ENCODE data around the gene OR52A5. TPM values are rescaled to one million over a fixed set of nuclear protein-coding genes. Genes with fewer than 3 reads are reported as not detected.

The OR52A5 gene
- not detected in 2 replicates for polyA plus RNA-seq (2012; rRNA removed)
- polyA plus RNA-seq (2012; cell fraction: cytosol; rRNA removed), result not detected in 2 replicates
- not detected in 2 replicates for polyA plus RNA-seq (2012; cell fraction: nucleus; rRNA removed)

- Histone ChIP-seq H3K79me2 (ENCODE audit: insufficient read depth) (no peaks in the 10 kb centered on the region), H3K36me3 (replicated peaks in 1 of 2; ENCODE audit: control insufficient read depth in 1 of 2, insufficient read depth in 2 of 2, low read length in 1 of 2) (no peaks in the 10 kb centered on the region), H3F3A (replicated peaks; ENCODE audit: insufficient read depth) (no peaks in the 10 kb centered on the region), H2AFZ (ENCODE audit: low read depth) (no peak within 1 kb of the TSS), H3K9ac (no peak within 1 kb of the TSS), H3K27me3 (ENCODE audit: insufficient read depth) (no peaks in the 10 kb centered on the region), H3K9me3 (no peaks in the 10 kb centered on the region), H3K4me2 (no peak within 1 kb of the TSS), H3K4me1 (ENCODE audit: control insufficient read depth in 1 of 2, insufficient read depth in 2 of 2, low read depth in 1 of 2, low read length in 1 of 2) (no peaks in the 10 kb centered on the region), H4K20me1 (ENCODE audit: insufficient read depth) (no peaks in the 10 kb centered on the region), H3K4me3 (ENCODE audit: low read depth in 2 of 2, low read length in 1 of 2) (no peak within 1 kb of the TSS), H3K9me2 (no peaks in the 10 kb centered on the region), H3K27ac (ENCODE audit: low read depth in 2 of 2, low read length in 1 of 2) (no peak within 1 kb of the TSS)
- ChIA-PET CTCF (no interaction called here), POLR2A (no interaction called here)
- DNase-seq, result no peak
- TF ChIP-seq, protein P1, sequence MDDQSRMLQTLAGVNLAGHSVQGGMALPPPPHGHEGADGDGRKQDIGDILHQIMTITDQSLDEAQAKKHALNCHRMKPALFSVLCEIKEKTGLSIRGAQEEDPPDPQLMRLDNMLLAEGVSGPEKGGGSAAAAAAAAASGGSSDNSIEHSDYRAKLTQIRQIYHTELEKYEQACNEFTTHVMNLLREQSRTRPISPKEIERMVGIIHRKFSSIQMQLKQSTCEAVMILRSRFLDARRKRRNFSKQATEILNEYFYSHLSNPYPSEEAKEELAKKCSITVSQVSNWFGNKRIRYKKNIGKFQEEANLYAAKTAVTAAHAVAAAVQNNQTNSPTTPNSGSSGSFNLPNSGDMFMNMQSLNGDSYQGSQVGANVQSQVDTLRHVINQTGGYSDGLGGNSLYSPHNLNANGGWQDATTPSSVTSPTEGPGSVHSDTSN (IDR thresholded peaks at IDR 0.05), result no peak
- TF ChIP-seq GABPA (IDR thresholded peaks at IDR 0.05; ENCODE audit: low read depth), result no peak
- no peak for TF ChIP-seq NRF1 (IDR thresholded peaks at IDR 0.05; ENCODE audit: low read depth, low read length)
- no peak for TF ChIP-seq SMC3 (IDR thresholded peaks at IDR 0.05; ENCODE audit: low read depth, low read length)
- TF ChIP-seq EZH2phosphoT487 (IDR thresholded peaks at IDR 0.05; ENCODE audit: borderline replicate concordance, low read depth), result no peak
- TF ChIP-seq YY1 (IDR thresholded peaks at IDR 0.05; ENCODE audit: low read depth), result no peak
- no peak for TF ChIP-seq RFX5 (IDR thresholded peaks at IDR 0.05; ENCODE audit: low read length)
- TF ChIP-seq TEAD4 (IDR thresholded peaks at IDR 0.05; ENCODE audit: borderline replicate concordance, insufficient read depth), result no peak
- TF ChIP-seq TCF12 (IDR thresholded peaks at IDR 0.05), result no peak
- TF ChIP-seq ZBTB33 (IDR thresholded peaks at IDR 0.05; ENCODE audit: borderline replicate concordance, low read depth), result no peak
- no peak for TF ChIP-seq RCOR1 (IDR thresholded peaks at IDR 0.05; ENCODE audit: low read length)
- no peak for TF ChIP-seq POLR2AphosphoS5 (IDR thresholded peaks at IDR 0.05; ENCODE audit: low read depth, low read length)
- no peak for TF ChIP-seq NFIC (IDR thresholded peaks at IDR 0.05; ENCODE audit: borderline replicate concordance)
- TF ChIP-seq, protein P2, sequence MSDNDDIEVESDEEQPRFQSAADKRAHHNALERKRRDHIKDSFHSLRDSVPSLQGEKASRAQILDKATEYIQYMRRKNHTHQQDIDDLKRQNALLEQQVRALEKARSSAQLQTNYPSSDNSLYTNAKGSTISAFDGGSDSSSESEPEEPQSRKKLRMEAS (IDR thresholded peaks at IDR 0.05; ENCODE audit: low read depth), result no peak
- WGBS (ENCODE audit: low lambda C conversion rate), result 7% methylated on average over 2 of the region's 2 CpGs
Measured at GRCh38 chr11:5137996-5138395, at the start of gene OR52A5. OR52A5 (minus strand) TSS chr11:5138356; CDS start chr11:5132642, 5,714 bp downstream.

GRCh38 chr11:5178046-5178837 is 40.1 kb upstream of the OR52A5 start:
- H3F3A ChIP-seq (replicated peaks; ENCODE audit: insufficient read depth), result no peaks in the 10 kb centered on the region
- no peaks in the 10 kb centered on the region for H3K9me2 ChIP-seq
- H3K4me2 ChIP-seq, result no peak overlapping the region
- no peaks in the 10 kb centered on the region for H3K27me3 ChIP-seq (ENCODE audit: insufficient read depth)
- POLR2A ChIA-PET, result no interaction called here
- CTCF ChIA-PET, result no interaction called here
- H3K9me3 ChIP-seq, result no peaks in the 10 kb centered on the region
- no peaks in the 10 kb centered on the region for H3K4me1 ChIP-seq (ENCODE audit: control insufficient read depth in 1 of 2, insufficient read depth in 2 of 2, low read depth in 1 of 2, low read length in 1 of 2)
- H3K36me3 ChIP-seq (replicated peaks in 1 of 2; ENCODE audit: control insufficient read depth in 1 of 2, insufficient read depth in 2 of 2, low read length in 1 of 2), result no peaks in the 10 kb centered on the region
- H2AFZ ChIP-seq (ENCODE audit: low read depth), result no peak overlapping the region
- H3K27ac ChIP-seq (ENCODE audit: low read depth in 2 of 2, low read length in 1 of 2), result no peak overlapping the region
- no peak for DNase-seq
- 5% methylated on average over 10 of the region's 10 CpGs for WGBS (ENCODE audit: low lambda C conversion rate)
- no peak overlapping the region for H3K9ac ChIP-seq
- TF ChIP-seq, protein P2 (IDR thresholded peaks at IDR 0.05; ENCODE audit: low read depth), result no peak
- no peaks in the 10 kb centered on the region for H4K20me1 ChIP-seq (ENCODE audit: insufficient read depth)
- no peaks in the 10 kb centered on the region for H3K79me2 ChIP-seq (ENCODE audit: insufficient read depth)
- H3K4me3 ChIP-seq (ENCODE audit: low read depth in 2 of 2, low read length in 1 of 2), result no peak overlapping the region

Data from SK-N-SH (cell line).